Sigmoid colon (tissue), 7 donors: ENCODE measurements around the gene PRORP. TPM values are rescaled to one million over a fixed set of nuclear protein-coding genes. Genes with fewer than 3 reads are reported as not detected.

Experiments used
- DNase-seq: peaks from one replicate; pipeline ENCODE4 v3.0.0-alpha.2; 2019
- H3K27ac ChIP-seq, 4 donors: fragments of 200-600 bp; sonication (generic); one replicate each; pipeline ENCODE4 v1.5.1; 2016 to 2019; ENCODE audit warnings: mild to moderate bottlenecking in 1 of 4
- H3K27me3 ChIP-seq, 3 donors: fragments of 200-600 bp; sonication (generic); one replicate each; pipeline ENCODE4 v1.5.1; 2019; ENCODE audit warnings: mild to moderate bottlenecking in 1 of 3
- H3K36me3 ChIP-seq, 4 donors: fragments of 200-600 bp; sonication (generic); one replicate each; pipeline ENCODE4 v1.5.1; 2016 to 2019
- H3K4me1 ChIP-seq, 4 donors: fragments of 200-600 bp; sonication (generic); one replicate each; pipeline ENCODE4 v1.5.1; 2017 to 2019
- H3K4me3 ChIP-seq, 4 donors: fragments of 200-600 bp; sonication (generic); one replicate each; pipeline ENCODE4 v1.5.1; 2017 to 2019; ENCODE audit warnings: mild to moderate bottlenecking in 2 of 4, moderate library complexity in 1 of 4
- H3K9me3 ChIP-seq, 4 donors: fragments of 200-600 bp in 3 of 4; sonication (generic) in 3 of 4; one replicate each; pipeline versions ENCODE4 v1.5.1 to v1.6.1; 2013 to 2019
- CTCF ChIP-seq, 4 experiments: fragments of 450-650 bp in 3 of 4; fragments of 200-600 bp in 1 of 4; IDR thresholded peaks; one replicate each; pipeline ENCODE4 v1.5.1; 2016 to 2019; ENCODE audit warnings: antibody characterized with exemption in 4 of 4, mild to moderate bottlenecking in 3 of 4, moderate library complexity in 2 of 4
- EP300 ChIP-seq, 4 donors: sonication (generic); formaldehyde crosslinking; IDR thresholded peaks; one replicate each; pipeline ENCODE4 v1.6.1; 2017; ENCODE audit warnings: antibody characterized with exemption in 4 of 4
- POLR2A ChIP-seq, 2 donors: fragments of 450-650 bp; IDR thresholded peaks; one replicate each; pipeline ENCODE4 v1.6.1; 2016; ENCODE audit warnings: antibody characterized with exemption in 2 of 2, mild to moderate bottlenecking in 2 of 2, moderate library complexity in 2 of 2
- POLR2AphosphoS5 ChIP-seq, 4 donors: sonication (generic); formaldehyde crosslinking; IDR thresholded peaks; one replicate each; pipeline ENCODE4 v1.6.1; 2017; ENCODE audit warnings: antibody characterized with exemption in 4 of 4
- WGBS, 2 donors: extraction: QIAGEN DNeasy Blood & Tissue Kit; methylation state at CpG; one replicate each; pipeline ENCODE4 v1.1.7; 2013; 5-methylcytosine and 5-hydroxymethylcytosine counted together
- intact Hi-C: fragments of 100-400 bp; cut with DNase I; formaldehyde crosslinking; loops from one replicate; pipeline ENCODE4 v1.15.1; 2023
- polyA plus RNA-seq, 3 donors: library from polyadenylated mRNA; stranded (reverse); fragments of 200-250 nt; gene quantifications; one replicate each; pipeline ENCODE4 v1.2.3, GENCODE V29; 2013
- total RNA-seq, 4 donors: library from RNA; depleted of rRNA; stranded (reverse); fragments of >200 nt; gene quantifications; one replicate each; pipeline ENCODE4 v1.1.0, GENCODE V29; 2016
- donor health status: healthy with polysubstance abuse.
- donor health status: Bipolar disorder and iron deficiency.
- donor health status: healthy.

The PRORP gene
- total and polyA plus RNA-seq, 7 donors: 7.9 to 26.0 (median 14.5) TPM

- Histone ChIP-seq H3K36me3 (peaks cover 0 to 82% (median 30%) of the 10 kb centered on the region in 4 donors), H3K4me1 (peaks cover 0 to 16% (median 2%) of the 10 kb centered on the region in 4 donors)
- 96 to 97% methylated on average over 4 of the region's 4 CpGs for WGBS, 2 donors
These were observed 8.9 kb upstream of the PRORP start for GRCh38 chr14:35113308-35113950.

GRCh38 chr14:35114036-35114435 is 8.3 kb upstream of the PRORP start:
- intact Hi-C loops: no loop called here
- WGBS, 2 donors: 68 to 88% methylated on average over 2 of the region's 2 CpGs
- no peaks in the 10 kb centered on the region for H3K27me3 ChIP-seq
- H3K4me1 ChIP-seq: peaks cover 0 to 16% (median 5%) of the 10 kb centered on the region in 4 donors
- no peak overlapping the region for H3K27ac ChIP-seq
- H3K36me3 ChIP-seq: peaks cover 0 to 76% (median 26%) of the 10 kb centered on the region in 4 donors
- no peak for DNase-seq
- no peak for TF ChIP-seq CTCF (IDR thresholded peaks at IDR 0.05)
- TF ChIP-seq EP300 (IDR thresholded peaks at IDR 0.05): no peak
- TF ChIP-seq POLR2AphosphoS5 (IDR thresholded peaks at IDR 0.05): no peak
- no peak overlapping the region for H3K4me3 ChIP-seq
- no peaks in the 10 kb centered on the region for H3K9me3 ChIP-seq

More at GRCh38 chr14:35113308-35113950, 8.9 kb upstream of the PRORP start:
- no peak overlapping the region for H3K4me3 ChIP-seq
- no peaks in the 10 kb centered on the region for H3K27me3 ChIP-seq
- no peak for DNase-seq
- H3K9me3 ChIP-seq: no peaks in the 10 kb centered on the region
- TF ChIP-seq EP300 (IDR thresholded peaks at IDR 0.05): no peak
- no peak for TF ChIP-seq POLR2AphosphoS5 (IDR thresholded peaks at IDR 0.05)
- TF ChIP-seq CTCF (IDR thresholded peaks at IDR 0.05): no peak
- no peak overlapping the region for H3K27ac ChIP-seq
- intact Hi-C loops: no loop called here

GRCh38 chr14:35116242-35116641 is 6.1 kb upstream of the PRORP start:
- intact Hi-C loops: no loop called here
- peaks cover 0 to 61% (median 9%) of the 10 kb centered on the region in 4 donors for H3K36me3 ChIP-seq
- DNase-seq: no peak

GRCh38 chr14:35117112-35117511 is 5.2 kb upstream of the PRORP start:
- Histone ChIP-seq H3K4me3 (no peak overlapping the region), H3K27ac (no peak overlapping the region), H3K9me3 (no peaks in the 10 kb centered on the region), H3K36me3 (peaks cover 0 to 52% (median 6%) of the 10 kb centered on the region in 4 donors), H3K27me3 (no peaks in the 10 kb centered on the region), H3K4me1 (peaks cover 0 to 25% (median 18%) of the 10 kb centered on the region in 4 donors)
- no peak for TF ChIP-seq POLR2AphosphoS5 (IDR thresholded peaks at IDR 0.05)
- TF ChIP-seq CTCF (IDR thresholded peaks at IDR 0.05): no peak
- TF ChIP-seq POLR2A (IDR thresholded peaks at IDR 0.05): no peak
- no peak for TF ChIP-seq EP300 (IDR thresholded peaks at IDR 0.05)
- intact Hi-C loops: no loop called here
- WGBS, 2 donors: 94 to 96% methylated on average over 2 of the region's 2 CpGs
- no peak for DNase-seq

More at GRCh38 chr14:35116242-35116641, 6.1 kb upstream of the PRORP start:
- Histone ChIP-seq H3K27ac (no peak overlapping the region), H3K4me1 (peaks cover 0 to 25% (median 18%) of the 10 kb centered on the region in 4 donors), H3K9me3 (no peaks in the 10 kb centered on the region), H3K4me3 (no peak overlapping the region), H3K27me3 (no peaks in the 10 kb centered on the region)
- WGBS, 2 donors: 95 to 96% methylated on average over 4 of the region's 4 CpGs
- TF ChIP-seq EP300 (IDR thresholded peaks at IDR 0.05) (no peak), CTCF (IDR thresholded peaks at IDR 0.05) (no peak), POLR2A (IDR thresholded peaks at IDR 0.05) (no peak), POLR2AphosphoS5 (IDR thresholded peaks at IDR 0.05) (no peak)
